GM19324 (cell line): ENCODE data around the gene ZNF280A.
"Not testable (repeated sequence)": the region's sequence is repeated elsewhere in the genome, so short reads cannot be mapped to it uniquely, and the experiment has no call there.

Experiments
- ATAC-seq: cut with Tn5 transposase; IDR thresholded peaks from one replicate; pipeline ENCODE4 v1.9.1; 2021; ENCODE audit warnings: mild to moderate bottlenecking, moderate library complexity; ENCODE audit not compliant: unreplicated experiment, low FRiP score

ZNF280A gene

DNA sequence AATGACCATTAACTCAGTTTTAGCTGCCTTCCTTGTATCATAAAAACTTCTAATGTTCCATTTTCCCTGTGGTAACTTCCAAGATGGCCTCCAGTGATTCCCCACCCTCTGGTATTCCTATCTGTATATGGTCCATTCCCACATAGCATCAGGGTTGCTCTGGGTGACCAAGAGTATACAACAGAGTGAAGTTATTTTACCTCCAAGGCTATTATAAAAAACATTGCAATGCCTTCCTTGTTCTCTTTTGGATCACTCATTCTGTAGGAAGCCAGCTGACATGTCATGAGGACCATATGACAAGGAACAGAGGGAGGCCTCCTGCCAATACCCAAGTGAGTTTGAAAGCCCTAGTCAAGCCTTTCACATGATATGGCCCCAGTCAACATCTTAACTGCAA lies 41.6 kb downstream of the ZNF280A start:
- ATAC-seq: no peak

DNA sequence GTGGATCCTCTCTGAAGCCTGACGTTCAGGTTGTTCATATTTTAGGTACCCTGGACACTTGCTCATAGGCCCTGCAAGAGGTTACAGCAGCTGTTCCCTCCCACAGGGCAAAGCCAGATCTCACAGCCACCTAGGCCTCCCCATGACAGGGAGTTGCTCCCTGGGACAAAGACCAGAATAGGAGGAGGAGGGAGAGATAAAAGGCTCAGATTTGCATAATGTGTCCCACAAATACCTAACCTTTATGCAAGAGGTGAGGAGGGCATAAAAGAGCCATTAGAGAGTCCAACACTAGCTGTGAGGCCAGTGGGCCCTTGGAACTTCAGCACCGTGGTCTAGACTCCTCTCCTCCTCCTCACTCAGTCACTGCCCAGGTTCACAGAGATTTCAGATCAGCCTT lies 45.3 kb downstream of the ZNF280A start:
- no peak for ATAC-seq

- not testable (repeated sequence) for ATAC-seq
Observed at GRCh38 chr22:22471104-22471503, 49.0 kb downstream of the ZNF280A start.

DNA sequence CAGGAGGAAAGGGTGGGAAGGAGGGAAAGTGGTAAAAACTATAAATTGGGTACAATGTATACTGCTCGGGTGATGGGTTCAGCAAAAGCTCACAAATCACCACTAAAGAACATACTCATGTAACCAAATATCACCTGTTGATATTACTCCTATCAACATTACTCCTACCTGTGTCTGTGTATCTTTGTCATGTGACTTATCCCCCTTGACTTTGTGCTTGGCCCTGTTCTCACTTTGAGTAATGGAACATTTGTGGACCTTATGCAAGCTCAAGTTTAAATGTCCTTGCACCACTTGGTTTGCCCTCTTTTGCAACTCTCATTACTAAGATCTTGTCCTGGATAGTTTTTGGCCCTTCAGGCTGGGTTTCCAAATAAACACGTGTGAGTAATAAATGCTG lies 50.5 kb downstream of the ZNF280A start:
- ATAC-seq: no peak

DNA sequence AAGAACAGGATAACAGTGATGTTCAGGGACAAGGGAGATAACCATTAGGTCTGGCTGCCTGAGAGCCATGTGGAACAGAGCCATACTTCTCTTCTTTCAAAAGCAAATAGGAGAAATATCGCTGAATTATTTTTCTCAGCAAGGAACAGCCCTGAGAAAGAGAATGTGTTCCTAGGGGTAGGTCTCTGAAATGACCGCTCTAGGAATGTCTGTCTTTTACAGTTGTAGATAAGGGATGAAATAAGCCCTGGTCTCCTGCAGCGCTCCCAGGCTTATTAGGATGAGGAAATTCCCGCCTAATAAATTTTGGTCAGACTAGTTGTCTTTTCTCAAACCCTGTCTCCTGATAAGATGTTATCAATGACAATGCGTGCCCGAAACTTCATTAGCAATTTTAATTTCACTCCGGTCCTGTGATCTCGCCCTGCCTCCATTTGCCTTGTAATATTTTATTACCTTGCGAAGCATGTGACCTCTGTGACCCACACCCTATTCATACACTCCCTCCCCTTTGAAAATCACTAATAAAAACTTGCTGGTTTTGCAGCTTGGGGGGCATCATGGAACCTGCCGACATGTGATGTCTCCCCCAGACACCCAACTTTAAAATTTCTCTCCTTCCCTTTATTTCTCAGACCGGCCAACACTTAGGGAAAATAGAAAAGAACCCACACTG lies 51.1 kb downstream of the ZNF280A start:
- not testable (repeated sequence) for ATAC-seq

DNA sequence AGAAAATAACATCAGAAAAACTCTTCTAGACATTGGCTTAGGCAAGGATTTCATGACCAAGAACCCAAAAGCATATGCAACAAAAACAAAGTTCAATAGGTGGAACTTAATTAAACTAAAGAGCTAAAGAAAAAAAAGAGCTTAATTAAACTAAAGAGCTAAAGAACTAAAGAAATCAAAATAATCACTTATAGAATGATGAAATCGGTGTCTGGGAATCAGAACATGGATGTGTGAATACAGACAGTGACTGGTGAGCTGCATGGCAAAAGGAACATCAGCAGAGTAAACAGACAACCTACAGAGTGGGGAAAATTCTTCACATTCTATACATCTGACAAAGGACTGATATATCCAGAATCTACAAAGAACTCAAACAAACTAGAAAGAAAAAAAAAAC lies 53.0 kb downstream of the ZNF280A start:
- ATAC-seq: no peak

GRCh38 chr22:22465782-22466181 lies 54.3 kb downstream of the ZNF280A start:
- ATAC-seq: no peak

DNA sequence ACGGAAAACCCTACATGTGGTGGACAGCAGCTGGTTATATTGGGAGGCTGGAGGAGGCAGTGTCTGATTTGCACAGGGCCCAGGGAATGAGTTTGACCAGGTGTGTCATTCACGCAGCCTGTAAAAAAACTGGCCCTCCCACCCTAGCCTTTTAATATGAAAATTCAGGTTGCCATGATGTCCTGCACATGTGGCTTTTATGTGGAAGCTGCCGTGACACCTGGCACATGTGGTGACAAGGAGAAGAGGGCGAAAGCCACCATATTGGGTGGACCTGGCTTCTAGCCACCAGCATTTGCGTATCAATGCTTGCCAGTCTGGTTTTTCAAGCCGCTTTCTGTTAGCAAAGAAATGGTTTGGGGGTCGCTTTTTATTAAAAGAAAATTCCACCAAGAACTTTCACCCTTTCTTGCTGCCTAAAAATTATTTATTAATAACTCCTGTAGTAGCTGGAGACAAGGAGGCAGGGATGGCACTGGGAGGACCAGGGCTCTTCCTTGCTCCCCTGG lies 54.9 kb downstream of the ZNF280A start:
- no peak for ATAC-seq

DNA sequence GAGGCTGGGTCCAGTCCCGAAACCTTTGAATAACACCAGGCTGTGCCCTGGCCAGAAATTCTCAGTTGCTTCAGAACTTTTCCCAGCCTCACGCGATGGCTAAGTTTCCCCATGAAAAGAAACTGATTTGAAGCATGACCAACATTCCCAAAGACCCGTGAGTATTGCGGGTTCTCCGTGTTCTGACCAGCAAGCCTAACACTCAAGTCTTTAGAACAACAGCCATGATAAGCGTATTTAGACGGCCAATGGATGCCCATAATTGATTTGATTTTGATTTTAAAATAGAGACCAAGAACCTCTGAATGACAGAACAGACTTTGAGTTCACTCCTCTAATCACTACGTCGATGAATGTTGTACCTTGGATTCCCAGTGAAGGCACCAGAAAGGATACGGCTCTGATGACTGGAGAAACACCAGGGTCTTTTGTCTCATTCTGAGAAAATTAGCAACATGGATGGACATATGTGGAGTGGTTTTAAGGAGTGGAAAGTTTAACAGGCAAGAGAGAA lies 55.5 kb downstream of the ZNF280A start:
- ATAC-seq: no peak

GRCh38 chr22:22463855-22464540 lies 56.1 kb downstream of the ZNF280A start:
- ATAC-seq: no peak
